GM19438 (cell line): ENCODE data around the gene SLC24A4.

Source experiments
- ATAC-seq: cut with Tn5 transposase; IDR thresholded peaks from one replicate; pipeline ENCODE4 v1.9.1; 2021; ENCODE audit warnings: low read depth; ENCODE audit not compliant: unreplicated experiment

The SLC24A4 gene

GRCh38 chr14:92316176-92316575 is 6.8 kb upstream of the SLC24A4 start:
- no peak for ATAC-seq

- ATAC-seq, result no peak
Observed at GRCh38 chr14:92316937-92317336, 6.0 kb upstream of the SLC24A4 start.

- no peak for ATAC-seq
Observed at GRCh38 chr14:92317511-92317910, 5.5 kb upstream of the SLC24A4 start.

- no peak for ATAC-seq
Observed at GRCh38 chr14:92321701-92322100, 1.3 kb upstream of the SLC24A4 start.

- no peak for ATAC-seq
Observed at GRCh38 chr14:92322516-92322915, 449 bp upstream of the SLC24A4 start.

GRCh38 chr14:92323916-92324818 is 1.2 kb downstream of the SLC24A4 start:
- no peak for ATAC-seq

GRCh38 chr14:92325835-92326234 is 2.9 kb downstream of the SLC24A4 start:
- no peak for ATAC-seq

- no peak for ATAC-seq
Observed at GRCh38 chr14:92328664-92329255, 5.8 kb downstream of the SLC24A4 start.

- no peak for ATAC-seq
Observed at GRCh38 chr14:92334050-92334449, 11.1 kb downstream of the SLC24A4 start.

- no peak for ATAC-seq
Observed at GRCh38 chr14:92336363-92336762, 13.4 kb downstream of the SLC24A4 start.

GRCh38 chr14:92339426-92339825 is 16.5 kb downstream of the SLC24A4 start:
- ATAC-seq, result no peak

- no peak for ATAC-seq
Observed at GRCh38 chr14:92340071-92340470, 17.1 kb downstream of the SLC24A4 start.

- no peak for ATAC-seq
Observed at GRCh38 chr14:92340931-92341330, 18.0 kb downstream of the SLC24A4 start.

- no peak for ATAC-seq
Observed at GRCh38 chr14:92341791-92342190, 18.8 kb downstream of the SLC24A4 start.

- ATAC-seq, result no peak
Observed at GRCh38 chr14:92348154-92348553, 25.2 kb downstream of the SLC24A4 start.

- no peak for ATAC-seq
Observed at GRCh38 chr14:92351750-92352149, 28.8 kb downstream of the SLC24A4 start.

- no peak for ATAC-seq
Observed at GRCh38 chr14:92352158-92352985, 29.4 kb downstream of the SLC24A4 start.

GRCh38 chr14:92353447-92353846 is 30.5 kb downstream of the SLC24A4 start:
- ATAC-seq, result no peak

- ATAC-seq, result no peak
Observed at GRCh38 chr14:92356677-92357076, 33.7 kb downstream of the SLC24A4 start.

- ATAC-seq, result no peak
Observed at GRCh38 chr14:92360651-92361370, 37.8 kb downstream of the SLC24A4 start.
